Adrenal gland (tissue), 12 donors: ENCODE data around the gene IFT88. TPM values are rescaled to one million over a fixed set of nuclear protein-coding genes. Genes with fewer than 3 reads are reported as not detected.
"Not testable (repeated sequence)": the region's sequence is repeated elsewhere in the genome, so short reads cannot be mapped to it uniquely, and the experiment has no call there.

Experiments used
- DNase-seq, 7 donors: peaks; one replicate each; pipeline ENCODE4 v3.0.0-alpha.2; 2019 to 2020
- H3K27ac ChIP-seq, 5 donors: fragments of 200-600 bp; sonication (generic) in 4 of 5; 1 replicate in 3 of 5; 2 replicates in 2 of 5; pipeline versions ENCODE4 v1.5.1 to v1.8.0; 2016 to 2020; ENCODE audit warnings: mild to moderate bottlenecking in 1 of 5
- H3K27me3 ChIP-seq: fragments of 200-600 bp; 2 replicates; pipeline ENCODE4 v1.8.0; 2021
- H3K36me3 ChIP-seq, 2 donors: fragments of 200-600 bp; replicated peaks in 1 of 2; 1 replicate in 1 of 2; 2 replicates in 1 of 2; pipeline versions ENCODE4 v1.5.1 to v1.8.0; 2018 to 2022
- H3K4me1 ChIP-seq, 2 donors: fragments of 200-600 bp; replicated peaks in 1 of 2; 1 replicate in 1 of 2; 2 replicates in 1 of 2; pipeline versions ENCODE4 v1.5.1 to v1.8.0; 2018 to 2021
- H3K4me3 ChIP-seq, 4 donors: fragments of 200-600 bp; sonication (generic) in 3 of 4; one replicate each; pipeline ENCODE4 v1.5.1; 2016 to 2018
- H3K9me3 ChIP-seq, 3 donors: fragments of 200-600 bp; sonication (generic) in 1 of 3; replicated peaks in 1 of 3; 1 replicate in 2 of 3; 2 replicates in 1 of 3; pipeline versions ENCODE4 v1.5.1 to v1.8.0; 2016 to 2021
- POLR2A ChIP-seq, 2 donors: fragments of 450-650 bp; IDR thresholded peaks; one replicate each; pipeline ENCODE4 v1.6.1; 2017; ENCODE audit warnings: antibody characterized with exemption in 2 of 2, mild to moderate bottlenecking in 2 of 2, moderate library complexity in 1 of 2
- WGBS, 4 donors: extraction: QIAGEN DNeasy Blood & Tissue Kit in 2 of 4; methylation state at CpG; one replicate each; pipeline versions ENCODE4 v1.1.5 to v1.1.7; 2013 to 2017; 5-methylcytosine and 5-hydroxymethylcytosine counted together
- intact Hi-C, 2 donors: fragments of 100-400 bp; cut with DNase I; formaldehyde crosslinking; loops; one replicate each; pipeline versions ENCODE4 v1.14.1 to v1.15.0; 2022 to 2023
- polyA plus RNA-seq, 3 donors: library from polyadenylated mRNA; stranded (reverse); fragments of 200-250 nt in 2 of 3; fragments of 350-450 nt in 1 of 3; fragmentation: Illumina TruSeq in 1 of 3; extraction: RNeasy Lipid Tissue Mini Kit (QIAGEN cat#74804) in 1 of 3; gene quantifications; one replicate each; pipeline ENCODE4 v1.2.3, GENCODE V29; 2013 to 2014
- total RNA-seq, 9 donors: library from RNA; depleted of rRNA in 4 of 9; stranded (reverse); fragments of >200 nt in 4 of 9; fragments of 120-200 nt in 1 of 9; fragmentation: NEBNext Ultra II Directional in 1 of 9; extraction: Animal tissue kit (Norgen Biotek cat#: 25700) in 1 of 9; gene quantifications; one replicate each; pipeline versions ENCODE4 v1.1.0 to v1.2.4, GENCODE V29; 2013 to 2023
- TF ChIP-seq, protein P1 (sequence below), 6 experiments: fragments of 450-650 bp in 4 of 6; fragments of 200-600 bp in 2 of 6; sonication (generic) in 1 of 6; IDR thresholded peaks; 1 replicate in 5 of 6; 2 replicates in 1 of 6; pipeline versions ENCODE4 v1.5.1 to v1.8.0; 2016 to 2021; ENCODE audit warnings: antibody characterized with exemption in 6 of 6, mild to moderate bottlenecking in 2 of 6, moderate library complexity in 1 of 6
- donor health status: healthy with polysubstance abuse.
- donor health status: Bipolar disorder and iron deficiency.
- donor health status: DM: yes; HTN: yes; CAD: no.
- donor health status: DM: no; HTN: no; CAD: no.
- donor health status: DM: no; HTN: no; CAD: no.
- donor health status: DM: yes; HTN: yes; CAD: no.

IFT88 gene
- total and polyA plus RNA-seq, 12 donors, result 7.0 to 22.9 (median 15.2) TPM

- Histone ChIP-seq H3K9me3 (no peaks in the 10 kb centered on the region), H3K27me3 (no peaks in the 10 kb centered on the region), H3K4me3 (no peak overlapping the region), H3K36me3 (no peaks in the 10 kb centered on the region), H3K4me1 (no peaks in the 10 kb centered on the region), H3K27ac (no peak overlapping the region)
- intact Hi-C loops, result no loop called here
- DNase-seq, result no peak
- WGBS, 4 donors, result 63 to 98% (median 90%) methylated on average over 3 of the region's 3 CpGs
- TF ChIP-seq, protein P1, sequence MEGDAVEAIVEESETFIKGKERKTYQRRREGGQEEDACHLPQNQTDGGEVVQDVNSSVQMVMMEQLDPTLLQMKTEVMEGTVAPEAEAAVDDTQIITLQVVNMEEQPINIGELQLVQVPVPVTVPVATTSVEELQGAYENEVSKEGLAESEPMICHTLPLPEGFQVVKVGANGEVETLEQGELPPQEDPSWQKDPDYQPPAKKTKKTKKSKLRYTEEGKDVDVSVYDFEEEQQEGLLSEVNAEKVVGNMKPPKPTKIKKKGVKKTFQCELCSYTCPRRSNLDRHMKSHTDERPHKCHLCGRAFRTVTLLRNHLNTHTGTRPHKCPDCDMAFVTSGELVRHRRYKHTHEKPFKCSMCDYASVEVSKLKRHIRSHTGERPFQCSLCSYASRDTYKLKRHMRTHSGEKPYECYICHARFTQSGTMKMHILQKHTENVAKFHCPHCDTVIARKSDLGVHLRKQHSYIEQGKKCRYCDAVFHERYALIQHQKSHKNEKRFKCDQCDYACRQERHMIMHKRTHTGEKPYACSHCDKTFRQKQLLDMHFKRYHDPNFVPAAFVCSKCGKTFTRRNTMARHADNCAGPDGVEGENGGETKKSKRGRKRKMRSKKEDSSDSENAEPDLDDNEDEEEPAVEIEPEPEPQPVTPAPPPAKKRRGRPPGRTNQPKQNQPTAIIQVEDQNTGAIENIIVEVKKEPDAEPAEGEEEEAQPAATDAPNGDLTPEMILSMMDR (IDR thresholded peaks at IDR 0.05), result no peak
- TF ChIP-seq POLR2A (IDR thresholded peaks at IDR 0.05), result no peak
Observed at GRCh38 chr13:20679879-20680278, 112.9 kb downstream of the IFT88 start.

DNA sequence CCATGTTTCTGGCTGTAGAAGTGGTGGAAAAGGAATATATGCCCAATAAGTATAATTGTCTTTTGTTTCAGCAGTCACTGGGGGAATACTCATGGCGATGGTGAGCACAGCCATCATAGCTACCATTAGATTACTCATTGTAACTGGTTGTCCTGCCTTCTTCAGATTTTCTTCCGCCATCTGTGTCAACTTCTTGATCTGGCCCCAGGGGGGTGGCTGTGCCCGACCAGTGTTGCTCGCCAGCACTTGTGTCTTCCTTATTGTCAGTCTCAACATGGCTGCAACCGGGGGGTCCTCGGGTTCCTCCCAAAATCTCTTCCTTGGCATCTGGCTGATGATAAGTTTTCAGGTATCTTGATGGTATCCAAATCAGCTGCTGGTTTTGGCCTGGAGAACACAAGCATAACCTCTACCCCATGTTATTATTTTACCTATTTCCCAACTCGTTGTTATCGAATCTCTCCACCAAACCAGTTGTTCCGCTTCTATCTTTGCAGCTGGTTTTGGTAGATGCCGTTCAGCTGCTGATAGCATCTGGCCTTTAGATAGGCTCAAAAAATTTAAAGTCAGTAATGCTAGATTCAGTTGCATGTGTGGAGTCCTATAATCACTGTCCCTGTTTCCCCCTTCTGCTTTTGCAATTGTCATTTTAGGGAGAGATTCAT lies 113.6 kb downstream of the IFT88 start:
- TF ChIP-seq, protein P1 (IDR thresholded peaks at IDR 0.05), result no peak
- no peaks in the 10 kb centered on the region for H3K4me1 ChIP-seq
- H3K4me3 ChIP-seq, result no peak overlapping the region
- no peak overlapping the region for H3K27ac ChIP-seq
- no peaks in the 10 kb centered on the region for H3K36me3 ChIP-seq
- H3K27me3 ChIP-seq, result no peaks in the 10 kb centered on the region
- no peaks in the 10 kb centered on the region for H3K9me3 ChIP-seq
- DNase-seq, result no peak
- WGBS, 4 donors, result 95 to 97% (median 96%) methylated on average over 10 of the region's 10 CpGs
- intact Hi-C loops, result no loop called here

GRCh38 chr13:20681481-20681880 lies 114.5 kb downstream of the IFT88 start:
- intact Hi-C loops, H3K4me3 ChIP-seq, DNase-seq, H3K9me3 ChIP-seq, H3K36me3 ChIP-seq, H3K27ac ChIP-seq, H3K4me1 ChIP-seq, H3K27me3 ChIP-seq: not testable (repeated sequence)
- WGBS, 4 donors, result 54 to 91% (median 79%) methylated on average over 5 of the region's 5 CpGs

DNA sequence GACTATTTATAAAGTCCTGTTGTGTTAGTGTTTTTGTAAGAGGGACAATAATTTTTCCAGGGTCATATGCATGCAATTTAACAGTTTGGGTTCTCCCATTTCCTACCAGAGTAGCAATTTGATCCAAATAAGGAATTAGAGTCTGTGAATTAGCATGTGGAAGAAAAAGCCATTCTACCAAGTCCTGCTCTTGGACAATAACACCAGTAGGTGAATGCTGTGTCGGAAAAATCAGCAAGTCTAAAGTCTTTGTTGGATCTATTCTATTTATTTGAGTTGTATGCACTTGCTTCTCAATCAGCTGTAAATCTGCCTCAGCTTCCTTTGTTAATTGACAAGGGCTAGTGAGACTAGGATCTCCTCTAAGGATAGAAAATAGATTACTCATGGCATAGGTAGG lies 115.1 kb downstream of the IFT88 start:
- WGBS, 4 donors, result 91 to 98% (median 95%) methylated on average over 1 of the region's 1 CpG
- intact Hi-C loops, result no loop called here
- Histone ChIP-seq H3K27ac (no peak overlapping the region), H3K36me3 (no peaks in the 10 kb centered on the region), H3K27me3 (no peaks in the 10 kb centered on the region), H3K4me3 (no peak overlapping the region), H3K4me1 (no peaks in the 10 kb centered on the region), H3K9me3 (no peaks in the 10 kb centered on the region)
- TF ChIP-seq, protein P1 (IDR thresholded peaks at IDR 0.05), result no peak
- TF ChIP-seq POLR2A (IDR thresholded peaks at IDR 0.05), result no peak
- no peak for DNase-seq

DNA sequence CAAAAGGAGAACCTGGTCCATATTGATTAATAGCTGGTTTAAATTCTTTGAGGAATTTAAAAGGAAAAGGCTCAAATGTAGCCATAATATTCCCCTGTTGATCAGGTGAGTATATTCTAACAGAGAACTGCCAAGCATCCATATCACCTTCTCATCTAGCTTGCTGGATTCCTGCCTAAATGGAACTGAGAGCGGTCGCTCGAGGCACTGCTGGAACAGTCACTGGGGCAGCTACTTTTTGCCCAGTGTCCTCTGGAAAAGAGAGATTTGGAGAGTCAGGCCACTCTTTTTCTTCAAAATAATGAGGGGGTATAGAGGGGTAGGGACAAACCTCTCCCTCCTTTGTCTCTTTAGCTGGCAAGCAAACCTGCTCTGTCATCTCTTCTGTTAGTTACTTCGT lies 117.1 kb downstream of the IFT88 start:
- no peak overlapping the region for H3K4me3 ChIP-seq
- H3K9me3 ChIP-seq, result no peaks in the 10 kb centered on the region
- H3K4me1 ChIP-seq, result no peaks in the 10 kb centered on the region
- H3K36me3 ChIP-seq, result no peaks in the 10 kb centered on the region
- intact Hi-C loops, result no loop called here
- 92 to 97% (median 94%) methylated on average over 4 of the region's 4 CpGs for WGBS, 4 donors
- H3K27me3 ChIP-seq, result no peaks in the 10 kb centered on the region
- no peak for DNase-seq
- TF ChIP-seq, protein P1 (IDR thresholded peaks at IDR 0.05), result no peak
- no peak for TF ChIP-seq POLR2A (IDR thresholded peaks at IDR 0.05)
- no peak overlapping the region for H3K27ac ChIP-seq
